Right renal cortex interstitium (tissue), 3 donors: Measurements from ENCODE around the gene SLC9B2. TPM values are rescaled to one million over a fixed set of nuclear protein-coding genes. Genes with fewer than 3 reads are reported as not detected.
A peak's percentile ranks its signal among the peaks of the same experiment; 100 is the strongest.
"Not testable (repeated sequence)": the region's sequence is repeated elsewhere in the genome, so short reads cannot be mapped to it uniquely, and the experiment has no call there.

Experiments used
- DNase-seq, 3 donors: peaks; one replicate each; pipeline ENCODE4 v3.0.0-alpha.2; 2013; ENCODE audit warnings: low read depth in 3 of 3, low spot score in 2 of 3
- polyA plus RNA-seq, 3 donors: library from polyadenylated mRNA; unstranded; fragments of 120-200 nt; gene quantifications; one replicate each; pipeline ENCODE4 v1.2.1, GENCODE V29; 2013; ENCODE audit not compliant: insufficient read length in 3 of 3

SLC9B2 gene
- polyA plus RNA-seq, 3 donors = 9.2 to 13.8 (median 9.7) TPM

GRCh38 chr4:103021120-103021519, 55.4 kb downstream of the SLC9B2 start:
- no peak for DNase-seq

- peak; percentile 79 to 85 (median 81) for DNase-seq
These were observed 57.0 kb downstream of the SLC9B2 start, which contains the start of gene SLC9B1 for GRCh38 chr4:103019308-103020124. SLC9B1 (minus strand) TSS chr4:103019705; CDS start chr4:102991711, 27,994 bp downstream.

GRCh38 chr4:103018391-103019307, 57.9 kb downstream of the SLC9B2 start:
- no peak for DNase-seq

GRCh38 chr4:103012551-103012950, 64.0 kb downstream of the SLC9B2 start:
- DNase-seq = no peak

GRCh38 chr4:103012060-103012459, 64.5 kb downstream of the SLC9B2 start:
- no peak for DNase-seq

GRCh38 chr4:103011378-103012025, 65.1 kb downstream of the SLC9B2 start:
- no peak for DNase-seq

- no peak for DNase-seq
These were observed 65.8 kb downstream of the SLC9B2 start for GRCh38 chr4:103010804-103011203.

- DNase-seq = peak in 2 of 3 donors; percentile 51 to 54
These were observed 67.5 kb downstream of the SLC9B2 start for GRCh38 chr4:103008875-103009729.

- DNase-seq = no peak
These were observed 74.0 kb downstream of the SLC9B2 start for GRCh38 chr4:103002551-103002950.

GRCh38 chr4:102994803-102995202, 81.8 kb downstream of the SLC9B2 start:
- no peak for DNase-seq

GRCh38 chr4:102993985-102994384, 82.6 kb downstream of the SLC9B2 start:
- DNase-seq = not testable (repeated sequence)

- no peak for DNase-seq
These were observed 88.0 kb downstream of the SLC9B2 start for GRCh38 chr4:102988429-102989020.

GRCh38 chr4:102981005-102981404, 95.6 kb downstream of the SLC9B2 start:
- DNase-seq = no peak

Other genes starting within 250 kb of the SLC9B2 start
- gene UBE2D3, start 249.2 kb downstream of the SLC9B2 start, polyA plus RNA-seq = 100 to 1,000 TPM; 299 to 315 (median 302) TPM
- gene CISD2, start 207.8 kb downstream of the SLC9B2 start, polyA plus RNA-seq = 10 to 100 TPM; 50.1 to 54.8 (median 51.5) TPM
- 1 to 10 TPM; 2.8 to 4.8 (median 4.1) TPM for gene SLC9B1, start 57.1 kb downstream of the SLC9B2 start, polyA plus RNA-seq
- gene BDH2, start 23.1 kb upstream of the SLC9B2 start, polyA plus RNA-seq = 100 to 1,000 TPM; 222 to 261 (median 261) TPM
- 10 to 100 TPM; 13.1 to 16.6 (median 14.3) TPM for gene CENPE, start 121.6 kb upstream of the SLC9B2 start, polyA plus RNA-seq